ENCODE measurements around the gene IFI16.
A peak's percentile ranks its signal among the peaks of the same experiment; 100 is the strongest.

Gene IFI16

DNA sequence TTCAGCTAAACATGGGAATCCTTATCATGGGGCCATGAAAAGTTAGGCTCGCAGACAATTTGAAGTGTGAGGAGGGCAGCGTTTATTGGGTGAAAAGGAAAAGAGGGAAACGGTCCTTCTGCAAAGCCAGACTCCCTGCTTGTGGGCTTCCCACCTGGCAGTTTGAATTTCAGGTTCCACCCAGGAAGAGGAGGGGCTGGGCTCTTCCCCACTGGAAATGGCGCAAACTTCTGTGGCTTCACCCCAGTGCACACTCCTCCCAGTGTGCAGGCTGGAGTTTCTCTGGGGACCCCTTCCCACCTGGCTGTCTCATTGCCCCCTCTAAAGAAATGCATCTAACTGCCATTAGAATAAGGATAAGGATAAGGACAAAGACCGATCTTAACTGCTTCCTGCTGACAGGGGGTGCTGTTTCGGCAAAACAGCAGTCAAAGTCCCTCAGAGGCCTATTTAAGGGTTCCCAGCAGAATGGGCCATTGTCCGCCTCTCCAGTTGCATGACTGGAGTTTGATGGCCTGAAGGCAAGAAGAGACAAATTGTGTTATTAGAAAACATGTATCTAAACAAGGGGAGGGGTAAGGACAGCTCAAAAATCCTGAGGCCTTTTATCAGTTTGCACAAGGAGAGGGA is 46.5 kb downstream of the IFI16 start:
- no peaks in the 10 kb centered on the region for H3K4me1 ChIP-seq (ENCODE audit: insufficient read depth, insufficient read length)
- H3K36me3 ChIP-seq (ENCODE audit: insufficient read depth, insufficient read length, low read length): no peaks in the 10 kb centered on the region
- H3K27me3 ChIP-seq (ENCODE audit: insufficient read depth, insufficient read length): no peaks in the 10 kb centered on the region
- no peak overlapping the region for H3K4me3 ChIP-seq (ENCODE audit: insufficient read length, low read depth)
- peak; percentile 32 for DNase-seq (ENCODE audit: low read depth, low spot score)
- no peak overlapping the region for H3K9ac ChIP-seq (ENCODE audit: insufficient read length, low read depth)
- no peaks in the 10 kb centered on the region; the same call in 1 of the 2 replicates for H3K9me3 ChIP-seq (ENCODE audit: insufficient read depth, low read length)
- TF ChIP-seq YY1 (IDR thresholded peaks at IDR 0.05; ENCODE audit: insufficient read depth, insufficient read length) (no peak), SUZ12 (IDR thresholded peaks at IDR 0.05; ENCODE audit: extremely low read depth, insufficient read depth, insufficient read length) (no peak), ZNF274 (IDR thresholded peaks at IDR 0.05; ENCODE audit: low read depth, low read length) (no peak)

DNA sequence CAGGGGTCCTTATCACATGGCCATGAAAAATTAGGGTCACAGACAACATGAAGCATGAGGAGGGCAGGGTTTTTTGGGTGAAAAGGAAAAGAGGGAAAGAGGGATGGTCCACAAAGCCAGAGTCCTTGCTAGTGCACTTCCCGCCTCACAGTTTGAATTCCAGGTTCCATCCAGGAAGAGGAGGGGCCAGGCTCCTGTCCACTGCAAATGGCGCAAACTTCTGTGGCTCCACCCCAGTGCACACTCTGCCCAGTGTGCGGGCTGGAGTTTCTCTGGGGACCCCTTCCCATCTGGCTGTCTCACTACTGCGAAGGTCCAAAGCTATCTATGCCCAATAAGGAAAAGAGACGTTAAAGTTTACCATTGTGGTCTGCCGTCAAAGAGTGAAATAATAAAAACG is 49.0 kb downstream of the IFI16 start:
- Histone ChIP-seq H3K36me3 (ENCODE audit: insufficient read depth, insufficient read length, low read length) (no peaks in the 10 kb centered on the region), H3K4me3 (ENCODE audit: insufficient read length, low read depth) (no peak overlapping the region), H3K9ac (ENCODE audit: insufficient read length, low read depth) (no peak overlapping the region), H3K27me3 (ENCODE audit: insufficient read depth, insufficient read length) (no peaks in the 10 kb centered on the region), H3K4me1 (ENCODE audit: insufficient read depth, insufficient read length) (no peaks in the 10 kb centered on the region), H3K9me3 (ENCODE audit: insufficient read depth, low read length) (no peaks in the 10 kb centered on the region; the same call in 1 of the 2 replicates)
- TF ChIP-seq YY1 (IDR thresholded peaks at IDR 0.05; ENCODE audit: insufficient read depth, insufficient read length) (no peak), SUZ12 (IDR thresholded peaks at IDR 0.05; ENCODE audit: extremely low read depth, insufficient read depth, insufficient read length) (no peak), ZNF274 (IDR thresholded peaks at IDR 0.05; ENCODE audit: low read depth, low read length) (no peak)
- DNase-seq (ENCODE audit: low read depth, low spot score): no peak

DNA sequence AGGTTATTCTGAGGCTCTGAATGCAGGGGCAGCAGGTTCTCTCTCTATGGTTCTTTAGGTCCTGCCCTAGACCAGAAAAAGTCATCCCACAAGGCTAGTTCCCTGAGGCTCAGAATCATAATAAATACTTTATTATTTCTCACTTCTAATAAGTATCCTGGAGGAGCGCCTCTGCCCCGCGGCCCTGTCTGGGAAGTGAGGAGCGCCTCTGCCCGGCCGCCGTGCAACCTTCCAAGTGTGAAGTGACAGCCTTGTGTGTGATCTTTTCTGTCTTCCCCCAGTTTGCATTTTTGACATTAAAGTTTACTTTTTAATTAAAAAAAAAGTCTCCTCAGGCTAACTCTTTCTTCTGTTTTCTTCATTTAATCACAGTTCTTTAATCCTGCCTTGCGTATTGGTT is 55.4 kb downstream of the IFI16 start:
- no peak for DNase-seq (ENCODE audit: low read depth, low spot score)
- TF ChIP-seq ZNF274 (IDR thresholded peaks at IDR 0.05; ENCODE audit: low read depth, low read length) (no peak), YY1 (IDR thresholded peaks at IDR 0.05; ENCODE audit: insufficient read depth, insufficient read length) (no peak), SUZ12 (IDR thresholded peaks at IDR 0.05; ENCODE audit: extremely low read depth, insufficient read depth, insufficient read length) (no peak)
- Histone ChIP-seq H3K4me1 (ENCODE audit: insufficient read depth, insufficient read length) (no peaks in the 10 kb centered on the region), H3K36me3 (ENCODE audit: insufficient read depth, insufficient read length, low read length) (no peaks in the 10 kb centered on the region), H3K9me3 (ENCODE audit: insufficient read depth, low read length) (no peaks in the 10 kb centered on the region), H3K9ac (ENCODE audit: insufficient read length, low read depth) (no peak overlapping the region), H3K27me3 (ENCODE audit: insufficient read depth, insufficient read length) (no peaks in the 10 kb centered on the region), H3K4me3 (ENCODE audit: insufficient read length, low read depth) (no peak overlapping the region)

DNA sequence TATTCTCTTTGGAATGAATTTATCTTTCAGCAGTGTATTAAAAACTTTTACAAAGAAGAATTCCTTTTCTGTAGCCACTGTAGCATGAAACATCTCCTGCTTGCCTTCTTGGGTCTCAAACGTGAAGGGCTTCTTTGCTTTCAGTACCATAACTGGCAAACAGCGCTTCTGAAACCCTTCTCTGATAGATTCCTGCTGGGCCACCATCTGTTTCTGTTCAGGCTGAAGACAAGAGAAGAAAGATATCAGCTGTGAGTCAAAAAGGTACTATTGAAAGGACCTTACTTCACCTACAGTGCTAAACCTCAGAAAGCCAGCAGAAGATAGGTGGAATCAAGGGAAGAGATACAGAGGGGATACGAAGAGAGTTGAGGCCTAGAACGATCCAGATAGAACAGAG is 56.4 kb downstream of the IFI16 start:
- no peak for DNase-seq (ENCODE audit: low read depth, low spot score)
- no peaks in the 10 kb centered on the region for H3K9me3 ChIP-seq (ENCODE audit: insufficient read depth, low read length)
- no peak overlapping the region for H3K4me3 ChIP-seq (ENCODE audit: insufficient read length, low read depth)
- TF ChIP-seq YY1 (IDR thresholded peaks at IDR 0.05; ENCODE audit: insufficient read depth, insufficient read length): no peak
- no peak for TF ChIP-seq ZNF274 (IDR thresholded peaks at IDR 0.05; ENCODE audit: low read depth, low read length)
- TF ChIP-seq SUZ12 (IDR thresholded peaks at IDR 0.05; ENCODE audit: extremely low read depth, insufficient read depth, insufficient read length): no peak
- H3K4me1 ChIP-seq (ENCODE audit: insufficient read depth, insufficient read length): no peaks in the 10 kb centered on the region
- no peaks in the 10 kb centered on the region for H3K36me3 ChIP-seq (ENCODE audit: insufficient read depth, insufficient read length, low read length)
- H3K27me3 ChIP-seq (ENCODE audit: insufficient read depth, insufficient read length): no peaks in the 10 kb centered on the region
- H3K9ac ChIP-seq (ENCODE audit: insufficient read length, low read depth): no peak overlapping the region

DNA sequence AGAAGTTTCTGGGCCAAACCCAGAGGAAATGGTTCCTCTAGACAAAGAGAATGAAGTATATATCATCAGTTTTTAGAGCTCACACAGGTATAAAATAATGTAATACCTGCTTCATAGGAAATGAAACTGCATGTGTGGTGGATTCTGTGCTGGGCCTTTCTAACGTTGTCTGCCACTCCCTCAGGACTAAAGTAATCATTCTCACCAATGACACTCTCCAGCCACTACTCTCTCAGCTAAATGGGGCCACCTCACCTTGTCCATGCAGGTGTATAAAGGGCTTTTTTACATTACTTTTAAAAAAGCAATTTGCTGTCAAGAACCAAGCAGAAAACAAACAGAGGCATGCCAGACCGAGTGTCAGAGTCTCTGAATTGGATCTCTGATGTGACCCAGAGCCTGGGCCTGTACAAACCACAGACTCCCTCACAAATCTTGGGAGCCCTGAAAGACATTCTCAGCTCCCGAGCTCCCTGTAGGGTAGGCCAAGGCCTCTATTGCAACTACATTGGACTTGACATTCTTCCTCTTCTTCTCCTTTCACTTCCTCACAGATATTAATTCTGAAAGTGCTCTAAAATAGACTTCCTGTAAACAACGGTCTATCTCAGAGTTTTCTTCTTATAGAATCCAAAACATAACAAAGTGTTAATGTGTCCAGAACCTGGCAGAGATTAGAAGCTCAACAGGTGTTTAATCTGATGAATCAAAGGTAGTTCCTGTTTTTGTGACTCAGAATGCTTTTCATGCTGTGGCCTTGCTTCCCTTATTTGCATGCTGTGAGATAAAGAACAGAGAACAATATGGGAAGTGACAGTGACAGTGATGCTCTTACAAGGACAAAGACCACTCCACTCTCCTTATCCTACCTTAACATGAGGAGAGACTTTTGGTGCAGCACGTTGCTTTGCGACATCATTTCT is 58.3 kb downstream of the IFI16 start:
- TF ChIP-seq ZNF274 (IDR thresholded peaks at IDR 0.05; ENCODE audit: low read depth, low read length) (no peak), YY1 (IDR thresholded peaks at IDR 0.05; ENCODE audit: insufficient read depth, insufficient read length) (no peak), SUZ12 (IDR thresholded peaks at IDR 0.05; ENCODE audit: extremely low read depth, insufficient read depth, insufficient read length) (no peak)
- Histone ChIP-seq H3K4me1 (ENCODE audit: insufficient read depth, insufficient read length) (no peaks in the 10 kb centered on the region), H3K4me3 (ENCODE audit: insufficient read length, low read depth) (no peak overlapping the region), H3K9me3 (ENCODE audit: insufficient read depth, low read length) (no peaks in the 10 kb centered on the region), H3K27me3 (ENCODE audit: insufficient read depth, insufficient read length) (no peaks in the 10 kb centered on the region), H3K36me3 (ENCODE audit: insufficient read depth, insufficient read length, low read length) (no peaks in the 10 kb centered on the region), H3K9ac (ENCODE audit: insufficient read length, low read depth) (no peak overlapping the region)
- DNase-seq (ENCODE audit: low read depth, low spot score): no peak

DNA sequence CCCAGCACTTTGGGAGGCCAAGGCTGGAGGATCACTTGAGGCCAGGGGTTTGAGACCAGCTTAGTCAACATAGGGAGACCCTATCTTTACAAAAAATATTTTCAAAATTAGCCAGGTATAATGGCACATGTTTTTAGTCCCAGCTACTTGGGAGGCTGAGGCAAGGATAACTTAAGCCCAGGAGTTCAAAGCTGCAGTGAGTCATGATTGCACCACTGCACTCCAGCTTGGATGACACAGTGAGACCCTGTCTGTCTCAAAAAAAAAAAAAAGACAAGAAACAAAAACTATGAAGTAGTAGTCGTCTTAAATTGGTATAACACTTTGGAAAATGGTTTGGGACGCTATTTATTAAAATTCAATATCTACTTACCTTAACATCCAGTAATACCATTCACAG is 59.2 kb downstream of the IFI16 start:
- Histone ChIP-seq H3K9ac (ENCODE audit: insufficient read length, low read depth) (no peak overlapping the region), H3K36me3 (ENCODE audit: insufficient read depth, insufficient read length, low read length) (no peaks in the 10 kb centered on the region), H3K4me1 (ENCODE audit: insufficient read depth, insufficient read length) (no peaks in the 10 kb centered on the region), H3K27me3 (ENCODE audit: insufficient read depth, insufficient read length) (no peaks in the 10 kb centered on the region), H3K4me3 (ENCODE audit: insufficient read length, low read depth) (no peak overlapping the region), H3K9me3 (ENCODE audit: insufficient read depth, low read length) (no peaks in the 10 kb centered on the region)
- TF ChIP-seq YY1 (IDR thresholded peaks at IDR 0.05; ENCODE audit: insufficient read depth, insufficient read length) (no peak), ZNF274 (IDR thresholded peaks at IDR 0.05; ENCODE audit: low read depth, low read length) (no peak)
- DNase-seq (ENCODE audit: low read depth, low spot score): no peak

DNA sequence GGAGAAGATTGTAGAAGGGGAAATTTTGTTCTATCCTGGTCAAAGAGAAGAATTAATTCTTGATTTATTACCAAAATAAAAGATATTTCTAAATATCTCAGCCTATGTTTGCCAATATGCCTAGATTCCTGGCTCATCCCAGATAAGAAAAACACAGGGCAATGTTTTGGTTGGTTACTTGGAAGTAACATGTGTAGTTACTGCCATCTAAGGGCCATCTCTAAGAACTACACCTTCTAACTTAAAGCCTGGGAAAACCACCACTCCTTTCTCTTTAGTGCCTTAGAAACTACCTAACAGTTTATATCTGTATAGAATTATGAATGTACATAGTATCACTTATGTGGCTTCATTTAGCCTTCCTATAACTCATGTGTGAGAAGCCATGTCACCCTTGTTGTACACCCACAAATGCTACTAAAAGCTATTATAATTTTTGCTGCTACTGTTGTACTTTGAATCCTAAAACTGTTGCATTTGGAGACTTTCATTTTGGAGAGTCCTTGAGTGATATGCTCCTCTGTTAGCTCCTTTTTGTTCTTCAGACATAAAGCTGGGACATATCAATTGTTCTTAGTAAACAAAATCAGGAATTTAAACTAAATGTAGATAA is 62.4 kb downstream of the IFI16 start:
- H3K36me3 ChIP-seq (ENCODE audit: insufficient read depth, insufficient read length, low read length): no peaks in the 10 kb centered on the region
- no peak overlapping the region for H3K4me3 ChIP-seq (ENCODE audit: insufficient read length, low read depth)
- no peaks in the 10 kb centered on the region for H3K27me3 ChIP-seq (ENCODE audit: insufficient read depth, insufficient read length)
- TF ChIP-seq SUZ12 (IDR thresholded peaks at IDR 0.05; ENCODE audit: extremely low read depth, insufficient read depth, insufficient read length) (no peak), YY1 (IDR thresholded peaks at IDR 0.05; ENCODE audit: insufficient read depth, insufficient read length) (no peak), ZNF274 (IDR thresholded peaks at IDR 0.05; ENCODE audit: low read depth, low read length) (no peak)
- H3K9ac ChIP-seq (ENCODE audit: insufficient read length, low read depth): no peak overlapping the region
- peak; percentile 61 for DNase-seq (ENCODE audit: low read depth, low spot score)
- H3K4me1 ChIP-seq (ENCODE audit: insufficient read depth, insufficient read length): no peaks in the 10 kb centered on the region
- no peaks in the 10 kb centered on the region for H3K9me3 ChIP-seq (ENCODE audit: insufficient read depth, low read length)

Measured in NT2/D1 (cell line).